T-helper 1 cell treated with Interleukin-12 subunit alpha and Interleukin-12 subunit beta and Interleukin-4 antibody, amounts not matched to agents 30 μg/mL and 1 μg/mL, for 36 hours (primary cell): ENCODE data around the gene CSTPP1.
"Not testable (repeated sequence)": the region's sequence is repeated elsewhere in the genome, so short reads cannot be mapped to it uniquely, and the experiment has no call there.

Source experiments
- H3K27ac Mint-ChIP-seq: one replicate; pipeline ENCODE4 v1.8.0; 2021; ENCODE audit warnings: mild to moderate bottlenecking, mixed read lengths
- H3K27me3 Mint-ChIP-seq: one replicate; pipeline ENCODE4 v1.8.0; 2021; ENCODE audit warnings: low read depth, mixed read lengths
- H3K36me3 Mint-ChIP-seq: one replicate; pipeline ENCODE4 v1.8.0; 2021; ENCODE audit warnings: low read depth, mixed read lengths
- H3K4me1 Mint-ChIP-seq: one replicate; pipeline ENCODE4 v1.8.0; 2021; ENCODE audit warnings: low read depth, mixed read lengths
- H3K4me3 Mint-ChIP-seq: one replicate; pipeline ENCODE4 v1.8.0; 2021; ENCODE audit warnings: mild to moderate bottlenecking, moderate library complexity, mixed read lengths
- H3K9me3 Mint-ChIP-seq: one replicate; pipeline ENCODE4 v1.8.0; 2021; ENCODE audit warnings: mixed read lengths

CSTPP1 gene

DNA sequence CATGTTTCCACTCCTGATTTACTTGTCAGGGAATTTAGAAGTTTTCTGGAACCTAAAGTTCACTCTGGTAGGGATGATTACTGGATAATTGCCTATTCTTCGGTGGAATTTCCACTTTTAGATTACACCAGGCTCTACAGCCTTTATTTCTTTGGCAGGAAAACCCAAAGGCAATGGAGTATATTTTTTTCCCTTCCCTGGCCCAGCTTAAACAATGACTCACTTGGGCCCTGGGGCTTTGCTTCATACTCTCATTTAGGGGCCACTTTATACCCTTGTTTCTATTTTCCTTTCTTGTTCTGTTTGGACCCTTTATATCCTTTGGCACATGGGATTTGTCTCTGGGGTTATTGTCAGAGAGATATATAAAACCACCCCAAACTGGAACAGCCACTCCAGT, 114.7 kb downstream of the CSTPP1 start:
- no peaks in the 10 kb centered on the region for H3K9me3 Mint-ChIP-seq
- no peaks in the 10 kb centered on the region for H3K27me3 Mint-ChIP-seq
- peaks cover 3% of the 10 kb centered on the region for H3K36me3 Mint-ChIP-seq
- H3K4me3 Mint-ChIP-seq = no peak overlapping the region
- no peak overlapping the region for H3K27ac Mint-ChIP-seq
- H3K4me1 Mint-ChIP-seq = no peaks in the 10 kb centered on the region

DNA sequence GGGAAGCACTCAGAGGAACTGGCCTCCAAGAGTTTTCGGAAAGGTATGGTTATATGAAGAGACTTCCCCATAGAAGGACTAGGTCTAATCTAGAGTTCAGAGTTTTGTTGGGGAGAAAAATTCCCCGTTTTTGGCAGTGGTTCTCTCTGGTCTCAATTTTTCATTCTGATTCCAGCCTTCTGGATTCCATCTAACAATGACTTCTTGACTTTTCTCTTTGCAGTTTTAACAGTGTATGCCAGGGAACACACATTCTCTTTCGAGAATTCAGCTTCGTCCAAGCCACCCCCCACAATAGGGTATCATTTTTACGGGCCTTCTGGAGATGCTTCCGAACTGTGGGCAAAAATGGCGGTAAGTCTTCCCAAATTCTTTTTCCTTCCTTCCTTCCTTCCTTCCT, 115.6 kb downstream of the CSTPP1 start:
- Mint-ChIP-seq H3K27ac (no peak overlapping the region), H3K9me3 (no peaks in the 10 kb centered on the region), H3K36me3 (peaks cover 3% of the 10 kb centered on the region), H3K4me1 (no peaks in the 10 kb centered on the region), H3K4me3 (no peak overlapping the region), H3K27me3 (no peaks in the 10 kb centered on the region)

- H3K4me1 Mint-ChIP-seq = no peaks in the 10 kb centered on the region
- H3K36me3 Mint-ChIP-seq = peaks cover 6% of the 10 kb centered on the region
- H3K27me3 Mint-ChIP-seq = no peaks in the 10 kb centered on the region
- no peak overlapping the region for H3K4me3 Mint-ChIP-seq
- H3K9me3 Mint-ChIP-seq = no peaks in the 10 kb centered on the region
- H3K27ac Mint-ChIP-seq = no peak overlapping the region
Observed at GRCh38 chr11:47052576-47052975, 116.0 kb downstream of the CSTPP1 start.

GRCh38 chr11:47055534-47055933, 119.0 kb downstream of the CSTPP1 start:
- H3K27ac Mint-ChIP-seq = no peak overlapping the region
- H3K9me3 Mint-ChIP-seq = no peaks in the 10 kb centered on the region
- H3K4me3 Mint-ChIP-seq = no peak overlapping the region
- H3K27me3 Mint-ChIP-seq = no peaks in the 10 kb centered on the region
- H3K36me3 Mint-ChIP-seq = peaks cover 8% of the 10 kb centered on the region
- H3K4me1 Mint-ChIP-seq = peaks cover 1% of the 10 kb centered on the region

GRCh38 chr11:47056261-47056915, 119.8 kb downstream of the CSTPP1 start:
- Mint-ChIP-seq H3K9me3 (no peaks in the 10 kb centered on the region), H3K4me1 (peaks cover 6% of the 10 kb centered on the region), H3K4me3 (no peak overlapping the region), H3K27ac (no peak overlapping the region), H3K36me3 (peaks cover 12% of the 10 kb centered on the region), H3K27me3 (no peaks in the 10 kb centered on the region)

- Mint-ChIP-seq H3K4me3 (no peak overlapping the region), H3K4me1 (peaks cover 10% of the 10 kb centered on the region), H3K36me3 (peaks cover 12% of the 10 kb centered on the region), H3K9me3 (no peaks in the 10 kb centered on the region), H3K27me3 (peaks cover 4% of the 10 kb centered on the region), H3K27ac (no peak overlapping the region)
Observed at GRCh38 chr11:47057365-47057764, 120.8 kb downstream of the CSTPP1 start.

DNA sequence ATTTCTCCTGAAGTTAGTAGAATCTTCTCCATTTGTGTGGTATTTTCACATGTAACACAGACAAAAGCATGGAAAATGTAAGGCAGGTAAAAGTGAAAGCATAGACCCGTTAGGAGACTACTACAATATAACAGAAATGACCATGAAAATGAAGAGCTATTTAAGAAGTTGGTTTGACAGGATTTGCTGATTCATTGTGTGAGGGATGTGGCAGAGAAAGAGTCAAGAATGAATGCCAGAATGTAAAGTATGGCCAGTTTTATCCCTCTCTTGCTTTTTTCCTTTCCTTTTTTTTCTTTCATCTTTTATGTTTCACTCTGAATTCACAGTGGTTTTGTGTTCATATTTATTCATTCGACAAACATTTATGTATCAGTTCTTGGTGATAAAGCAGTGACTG, 124.2 kb downstream of the CSTPP1 start:
- no peak overlapping the region for H3K27ac Mint-ChIP-seq
- no peak overlapping the region for H3K4me3 Mint-ChIP-seq
- H3K4me1 Mint-ChIP-seq = peaks cover 10% of the 10 kb centered on the region

GRCh38 chr11:47061429-47062178, 125.0 kb downstream of the CSTPP1 start:
- H3K4me1 Mint-ChIP-seq = peaks cover 10% of the 10 kb centered on the region
- peaks cover 9% of the 10 kb centered on the region for H3K36me3 Mint-ChIP-seq
- H3K4me3 Mint-ChIP-seq = no peak overlapping the region
- H3K27me3 Mint-ChIP-seq = peaks cover 4% of the 10 kb centered on the region
- H3K27ac Mint-ChIP-seq = no peak overlapping the region
- no peaks in the 10 kb centered on the region for H3K9me3 Mint-ChIP-seq

More for the DNA sequence above, 124.2 kb downstream of the CSTPP1 start:
- H3K36me3 Mint-ChIP-seq = peaks cover 9% of the 10 kb centered on the region
- H3K27me3 Mint-ChIP-seq = peaks cover 4% of the 10 kb centered on the region
- H3K9me3 Mint-ChIP-seq = no peaks in the 10 kb centered on the region

GRCh38 chr11:47062736-47063135, 126.2 kb downstream of the CSTPP1 start:
- Mint-ChIP-seq H3K4me3 (no peak overlapping the region), H3K36me3 (peaks cover 6% of the 10 kb centered on the region), H3K4me1 (peaks cover 10% of the 10 kb centered on the region), H3K9me3 (no peaks in the 10 kb centered on the region), H3K27ac (no peak overlapping the region), H3K27me3 (peaks cover 4% of the 10 kb centered on the region)

GRCh38 chr11:47067401-47067800, 130.8 kb downstream of the CSTPP1 start:
- H3K4me1 Mint-ChIP-seq = no peaks in the 10 kb centered on the region
- no peaks in the 10 kb centered on the region for H3K9me3 Mint-ChIP-seq
- peaks cover 5% of the 10 kb centered on the region for H3K27me3 Mint-ChIP-seq
- no peak overlapping the region for H3K4me3 Mint-ChIP-seq
- H3K27ac Mint-ChIP-seq = no peak overlapping the region
- H3K36me3 Mint-ChIP-seq = no peaks in the 10 kb centered on the region

DNA sequence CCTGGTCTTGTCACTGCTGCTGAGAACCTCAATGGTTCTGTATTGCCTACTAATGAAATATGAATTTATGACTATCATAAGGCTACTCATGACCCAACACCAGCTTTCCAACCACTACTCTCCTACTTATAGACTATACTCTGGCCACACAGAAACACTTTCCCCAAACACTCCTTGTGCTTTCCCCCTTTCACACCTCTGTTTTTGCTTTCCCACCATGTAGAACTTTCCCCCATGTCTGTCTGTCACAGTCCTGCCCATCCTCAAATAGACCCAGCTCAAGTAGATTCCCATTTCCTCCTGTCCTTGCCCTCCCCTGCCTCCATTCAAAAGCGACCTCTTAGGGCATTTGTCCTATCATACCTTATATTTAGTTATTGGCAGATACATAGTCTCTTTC, 134.2 kb downstream of the CSTPP1 start:
- Mint-ChIP-seq H3K4me3 (no peak overlapping the region), H3K4me1 (no peaks in the 10 kb centered on the region), H3K27ac (no peak overlapping the region), H3K36me3 (no peaks in the 10 kb centered on the region), H3K27me3 (peaks cover 5% of the 10 kb centered on the region), H3K9me3 (no peaks in the 10 kb centered on the region)

GRCh38 chr11:47071341-47071740, 134.8 kb downstream of the CSTPP1 start:
- no peaks in the 10 kb centered on the region for H3K9me3 Mint-ChIP-seq
- no peaks in the 10 kb centered on the region for H3K36me3 Mint-ChIP-seq
- H3K27me3 Mint-ChIP-seq = peaks cover 5% of the 10 kb centered on the region
- H3K4me3 Mint-ChIP-seq = no peak overlapping the region
- no peaks in the 10 kb centered on the region for H3K4me1 Mint-ChIP-seq
- H3K27ac Mint-ChIP-seq = no peak overlapping the region

- no peak overlapping the region for H3K27ac Mint-ChIP-seq
- H3K4me1 Mint-ChIP-seq = no peaks in the 10 kb centered on the region
- no peaks in the 10 kb centered on the region for H3K36me3 Mint-ChIP-seq
- H3K9me3 Mint-ChIP-seq = no peaks in the 10 kb centered on the region
- no peak overlapping the region for H3K4me3 Mint-ChIP-seq
- peaks cover 5% of the 10 kb centered on the region for H3K27me3 Mint-ChIP-seq
Observed at GRCh38 chr11:47071791-47072261, 135.3 kb downstream of the CSTPP1 start.

GRCh38 chr11:47078751-47079521, 142.4 kb downstream of the CSTPP1 start:
- no peak overlapping the region for H3K27ac Mint-ChIP-seq
- no peaks in the 10 kb centered on the region for H3K36me3 Mint-ChIP-seq
- H3K4me1 Mint-ChIP-seq = no peaks in the 10 kb centered on the region
- H3K9me3 Mint-ChIP-seq = no peaks in the 10 kb centered on the region
- H3K27me3 Mint-ChIP-seq = peaks cover 4% of the 10 kb centered on the region
- no peak overlapping the region for H3K4me3 Mint-ChIP-seq

DNA sequence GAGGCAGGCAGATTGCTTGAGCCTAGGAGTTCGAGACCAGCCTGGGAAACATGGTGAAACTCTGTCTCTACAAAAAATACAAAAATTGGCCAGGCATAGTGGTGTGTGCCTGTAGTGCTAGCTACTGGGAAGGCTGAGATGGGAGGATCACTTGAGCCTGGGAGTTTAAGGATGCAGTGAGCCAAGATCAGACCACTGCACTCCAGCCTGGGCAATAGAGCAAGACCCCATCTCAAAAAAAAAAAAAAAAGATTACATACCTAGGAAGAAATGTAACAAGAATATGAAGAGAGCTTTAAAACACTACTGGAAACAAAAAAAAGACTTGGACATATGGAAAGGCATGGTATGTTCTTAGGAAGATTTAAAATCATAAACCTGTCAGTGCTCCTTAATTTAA, 144.2 kb downstream of the CSTPP1 start:
- H3K36me3 Mint-ChIP-seq, H3K4me1 Mint-ChIP-seq, H3K27ac Mint-ChIP-seq: not testable (repeated sequence)

More for the DNA sequence above, 144.2 kb downstream of the CSTPP1 start:
- not testable (repeated sequence) for H3K27me3 Mint-ChIP-seq, H3K9me3 Mint-ChIP-seq, H3K4me3 Mint-ChIP-seq
